Left ventricle myocardium superior (tissue), 1 donor: ENCODE measurements around the gene SPEF1. TPM values are rescaled to one million over a fixed set of nuclear protein-coding genes. Genes with fewer than 3 reads are reported as not detected.
"Not testable (repeated sequence)": the region's sequence is repeated elsewhere in the genome, so short reads cannot be mapped to it uniquely, and the experiment has no call there.

Experiments used
- ATAC-seq: fragments of 200-7000 bp; cut with Tn5 transposase; one replicate; pipeline ENCODE4 v1.9.1; 2020; ENCODE audit warnings: mild to moderate bottlenecking, moderate library complexity
- DNase-seq: peaks from one replicate; pipeline ENCODE4 v3.0.0-alpha.2; 2020
- intact Hi-C: fragments of 100-400 bp; cut with micrococcal nuclease; formaldehyde crosslinking; loops from one replicate; pipeline ENCODE4 v1.11.0; 2022
- total RNA-seq: library from RNA; stranded (reverse); fragmentation: NEBNext Ultra II Directional; extraction: Animal tissue kit (Norgen Biotek cat#: 25700); gene quantifications from one replicate; pipeline ENCODE4 v1.2.1, GENCODE V29; 2021
- donor health status: DM: no; HTN: yes; CAD: no; lungs with severe emphysema.

SPEF1 gene
- total RNA-seq, 1 donor from 2014 or later = not detected

- intact Hi-C loops = no loop called here
- DNase-seq = peak; percentile 96
- ATAC-seq = peak; percentile 96
Observed at GRCh38 chr20:3795511-3796468, 14.5 kb upstream of the SPEF1 start, which contains the start of gene CDC25B. CDC25B (plus strand) TSS chr20:3796310; CDS start chr20:3796532, 222 bp downstream.

DNA sequence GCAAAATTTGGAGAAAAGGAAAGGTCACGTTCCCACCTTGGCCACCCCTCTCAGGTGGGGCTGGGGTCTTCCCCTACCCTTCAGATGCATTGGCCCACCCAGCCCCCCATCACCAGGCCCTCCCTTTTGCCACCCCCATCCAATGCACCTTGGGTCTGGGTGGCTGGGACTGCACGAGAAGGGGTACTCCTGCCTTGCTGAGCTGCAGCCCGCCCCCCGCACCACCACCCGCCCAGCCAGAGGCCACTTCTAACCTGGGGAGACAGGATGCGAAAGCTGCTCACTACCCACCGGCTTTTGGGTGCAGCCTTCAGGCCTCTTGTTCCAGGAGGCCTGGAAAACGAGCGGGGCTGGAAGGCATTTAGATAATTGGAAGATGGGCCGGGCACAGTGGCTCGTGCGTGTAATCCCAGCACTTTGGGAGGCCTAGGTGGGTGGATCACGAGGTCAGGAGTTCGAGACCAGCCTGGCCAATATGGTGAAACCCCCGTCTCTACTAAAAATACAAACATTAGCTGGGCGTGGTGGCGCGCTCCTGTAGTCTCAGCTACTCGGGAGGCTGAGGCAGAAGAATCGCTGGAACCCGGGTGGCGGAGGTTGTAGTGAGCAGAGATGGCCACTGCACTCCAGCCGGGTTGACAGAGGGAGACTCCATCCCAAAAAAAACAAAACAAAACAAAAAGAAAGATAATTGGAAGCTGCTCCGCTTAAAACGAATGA is 13.6 kb upstream of the SPEF1 start:
- ATAC-seq (no peak), DNase-seq (no peak)
- intact Hi-C loops = no loop called here

GRCh38 chr20:3794168-3794567 is 12.9 kb upstream of the SPEF1 start:
- intact Hi-C loops, ATAC-seq, DNase-seq: not testable (repeated sequence)

DNA sequence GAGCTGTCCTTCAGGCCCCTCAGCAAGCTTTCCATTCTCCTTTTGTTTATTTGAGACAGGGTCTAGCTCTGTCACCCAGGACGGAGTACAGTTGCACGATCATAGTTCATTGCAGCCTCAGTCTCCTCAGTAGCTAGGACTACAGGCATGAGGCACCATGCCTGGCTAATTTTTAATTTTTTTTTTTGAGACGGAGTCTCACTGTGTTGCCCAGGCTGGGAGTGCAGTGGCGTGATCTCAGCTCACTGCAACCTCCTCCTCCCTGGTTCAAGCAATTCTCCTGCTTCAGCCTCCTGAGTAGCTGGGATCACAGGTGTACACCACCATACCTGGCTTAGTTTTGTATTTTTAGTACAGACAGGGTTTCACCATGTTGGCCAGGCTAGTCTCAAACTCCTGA is 8.0 kb upstream of the SPEF1 start:
- not testable (repeated sequence) for ATAC-seq, DNase-seq
- intact Hi-C loops = loop anchor here (5.0 kb wide), 1 partner anchor 33 kb away; the partner anchor contains the start of gene AP5S1

DNA sequence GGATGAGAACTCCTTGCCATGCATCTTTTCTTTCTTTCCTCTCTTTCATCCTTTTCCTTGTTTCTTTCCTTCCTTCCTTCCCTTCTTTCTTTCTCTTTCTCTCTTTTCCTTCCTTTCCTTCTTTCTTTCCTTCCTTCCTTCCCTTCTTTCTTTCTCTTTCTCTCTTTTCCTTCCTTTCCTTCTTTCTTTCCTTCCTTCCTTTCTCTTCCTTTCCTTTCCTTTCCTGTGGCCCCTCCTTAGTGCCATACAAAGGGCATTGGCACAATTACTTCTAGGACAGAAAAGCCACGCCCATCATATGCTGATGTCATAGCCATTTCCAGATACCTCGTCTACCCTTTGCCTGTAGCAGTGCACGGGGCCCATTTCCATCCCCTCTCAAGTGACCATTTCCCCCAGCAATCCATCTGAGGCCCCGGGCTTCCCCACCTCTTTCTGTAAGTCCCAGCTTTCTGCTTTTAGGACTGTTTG is 7.5 kb upstream of the SPEF1 start:
- DNase-seq = no peak
- no peak for ATAC-seq
- intact Hi-C loops = loop anchor here (5.0 kb wide), 1 partner anchor 34 kb away; the partner anchor contains the start of gene AP5S1

DNA sequence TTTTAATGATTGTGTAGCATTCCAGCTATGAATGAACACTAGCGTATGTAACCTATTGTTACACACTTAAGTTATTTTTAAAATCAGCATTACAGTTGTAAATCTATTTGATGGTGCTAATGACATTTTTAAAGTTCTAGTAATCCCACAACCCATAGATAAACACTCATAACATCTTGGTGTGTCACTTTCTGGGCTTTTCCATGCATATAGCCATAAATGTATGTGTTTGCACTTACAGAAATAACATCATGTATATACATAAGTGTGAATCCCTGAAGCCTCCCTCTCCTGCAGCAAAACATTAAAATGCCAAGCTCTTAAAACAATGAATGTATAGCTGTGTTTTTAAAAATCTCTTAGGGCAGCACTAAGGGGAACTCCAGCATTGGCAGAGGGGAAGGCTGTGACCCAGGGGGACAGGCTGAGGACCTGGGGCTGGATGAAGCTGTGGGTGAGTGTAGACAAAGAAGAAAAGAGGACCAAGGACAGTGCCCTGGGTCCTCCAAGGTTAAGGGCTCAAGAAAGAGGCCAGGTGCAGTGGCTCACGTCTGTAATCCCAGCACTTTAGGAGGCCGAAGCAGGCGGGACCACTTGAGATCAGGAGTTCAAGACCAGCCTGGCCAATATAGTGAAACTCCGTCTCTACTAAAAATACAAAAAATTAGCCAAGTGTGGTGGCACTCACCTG is 6.2 kb upstream of the SPEF1 start:
- no peak for DNase-seq
- no peak for ATAC-seq
- intact Hi-C loops = loop anchor here (5.0 kb wide), 1 partner anchor 35 kb away; the partner anchor contains the start of gene AP5S1

DNA sequence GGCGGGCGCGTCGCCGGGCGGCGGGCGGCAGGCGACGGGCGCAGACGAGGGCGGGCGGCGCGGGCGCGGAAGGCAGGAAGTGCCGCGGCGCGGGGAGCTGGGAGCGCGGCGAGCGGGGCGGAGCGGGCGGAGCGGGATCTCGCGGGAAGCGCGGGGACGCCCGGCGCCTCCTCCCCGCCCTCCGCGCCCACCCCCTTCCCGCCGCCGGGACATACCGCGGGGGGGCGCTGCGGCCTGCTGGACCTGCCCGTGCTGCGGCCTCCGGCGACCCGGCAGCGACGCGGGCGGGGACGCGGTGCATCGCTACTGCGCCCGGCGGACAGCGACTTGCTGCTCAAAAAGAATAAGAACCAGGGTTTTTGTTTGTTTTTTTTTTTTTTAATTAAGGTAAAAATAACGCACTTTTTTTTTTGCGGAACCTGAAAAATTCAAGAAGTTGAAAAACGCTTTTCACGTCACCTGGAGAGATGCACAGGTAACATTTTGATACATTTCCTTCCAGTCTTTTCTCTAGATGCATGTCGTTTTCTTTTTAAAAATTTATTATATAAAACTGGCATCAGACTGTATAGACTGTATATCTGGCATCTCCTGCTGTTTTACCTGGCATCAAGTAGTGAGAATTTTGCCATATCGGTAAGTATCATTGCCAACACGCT is 5.5 kb upstream of the SPEF1 start, which contains the start of gene CENPB:
Gene CENPB, minus strand, starts transcription at position 76 of the 659 bp plus-strand sequence. CDS start 257 bp downstream, outside the sequence.
- intact Hi-C loops = loop anchor here (5.0 kb wide), 1 partner anchor 36 kb away; the partner anchor contains the start of gene AP5S1
- DNase-seq (peak; percentile 95), ATAC-seq (peak; percentile 94)

- DNase-seq (peak; percentile 74), ATAC-seq (peak; percentile 4)
- intact Hi-C loops = loop anchor here (5.0 kb wide), 1 partner anchor 36 kb away; the partner anchor contains the start of gene AP5S1
Observed at GRCh38 chr20:3786126-3786484, 4.9 kb upstream of the SPEF1 start.

- intact Hi-C loops = loop anchor here (5.0 kb wide), 1 partner anchor 37 kb away; the partner anchor contains the start of gene AP5S1
- peak; percentile 55 for DNase-seq
Observed at GRCh38 chr20:3785240-3786125, 4.2 kb upstream of the SPEF1 start.

DNA sequence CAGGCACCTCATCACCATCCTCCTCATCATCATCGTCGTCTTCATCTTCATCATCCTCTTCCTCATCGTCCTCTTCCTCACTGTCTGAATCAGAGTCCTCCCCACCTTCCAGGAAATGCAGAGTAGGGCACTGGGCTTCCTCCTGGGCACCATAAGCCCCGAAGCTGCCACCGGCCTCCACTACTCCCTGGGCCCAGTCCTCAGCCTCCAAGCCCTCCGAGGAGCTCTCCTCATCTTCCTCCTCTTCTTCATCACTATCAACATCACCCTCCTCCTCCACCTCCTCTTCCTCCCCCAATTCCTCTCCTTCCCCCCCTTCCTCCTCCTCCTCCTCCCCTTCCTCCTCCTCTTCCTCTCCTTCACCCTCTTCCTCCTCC is 3.6 kb upstream of the SPEF1 start:
- no peak for DNase-seq
- no peak for ATAC-seq
- intact Hi-C loops = loop anchor here (5.0 kb wide), 1 partner anchor 37 kb away; the partner anchor contains the start of gene AP5S1

More at GRCh38 chr20:3785240-3786125, 4.2 kb upstream of the SPEF1 start:
- ATAC-seq = peak; percentile 4

GRCh38 chr20:3784216-3784853 is 3.1 kb upstream of the SPEF1 start:
- intact Hi-C loops = no loop called here

GRCh38 chr20:3783511-3784195 is 2.4 kb upstream of the SPEF1 start:
- DNase-seq = no peak
- intact Hi-C loops = no loop called here
- ATAC-seq = no peak

More at GRCh38 chr20:3784216-3784853, 3.1 kb upstream of the SPEF1 start:
- no peak for DNase-seq
- no peak for ATAC-seq

- intact Hi-C loops = no loop called here
- DNase-seq (no peak), ATAC-seq (no peak)
Observed at GRCh38 chr20:3783068-3783489, 1.8 kb upstream of the SPEF1 start.

GRCh38 chr20:3782597-3782996 is 1.3 kb upstream of the SPEF1 start:
- intact Hi-C loops = no loop called here
- DNase-seq = no peak
- ATAC-seq = no peak

DNA sequence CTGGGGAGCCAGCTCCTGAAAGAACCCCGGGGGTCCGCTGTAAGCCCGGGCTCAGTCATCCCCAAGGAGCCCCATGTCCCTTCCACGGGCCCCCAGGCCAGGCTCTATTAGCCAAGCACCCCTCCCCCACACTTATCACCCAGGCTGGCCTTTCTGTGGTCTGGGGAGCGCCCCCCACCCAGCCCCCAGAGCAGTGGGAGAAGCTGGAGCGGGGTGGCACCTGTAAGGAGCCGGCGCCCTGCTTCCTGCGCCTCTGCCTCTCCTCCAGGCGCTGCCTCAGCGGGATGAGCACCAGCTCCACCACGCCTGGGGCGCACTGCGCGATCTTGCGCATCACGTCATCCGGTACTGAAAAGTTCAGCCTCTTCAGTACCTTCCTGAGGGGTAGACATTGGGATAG is 2.3 kb downstream of the SPEF1 start:
- intact Hi-C loops = no loop called here
- DNase-seq = no peak

More for the DNA sequence above, 2.3 kb downstream of the SPEF1 start:
- ATAC-seq = no peak
